Activated CD8-positive, alpha-beta memory T cell treated with anti-CD3 and anti-CD28 coated beads for 36 hours (primary cell): ENCODE measurements around the gene BCL11A. TPM values are rescaled to one million over a fixed set of nuclear protein-coding genes. Genes with fewer than 3 reads are reported as not detected.

Source experiments
- CTCF ChIA-PET: fragments of 350-600 bp; sonication (Branson Sonifier 250); formaldehyde crosslinking; loops from one replicate; lab custom pipeline; 2021; ENCODE audit warnings: antibody characterized with exemption; lab: Charles Lee
- POLR2A ChIA-PET: fragments of 350-600 bp; sonication (Branson Sonifier 250); formaldehyde crosslinking; loops from one replicate; lab custom pipeline; 2021; ENCODE audit warnings: antibody characterized with exemption; lab: Charles Lee
- total RNA-seq, 2 experiments: library from RNA; stranded (reverse); gene quantifications; one replicate each; pipeline ENCODE4 v1.2.3, GENCODE V29; 2021

BCL11A gene
- total RNA-seq, 2 experiments from 2014 or later, result 0.15 to 0.30 TPM

- POLR2A ChIA-PET, result no interaction called here
- CTCF ChIA-PET, result no interaction called here
These were observed 36.6 kb downstream of the BCL11A start for GRCh38 chr2:60516826-60517225.

GRCh38 chr2:60516383-60516811, 37.1 kb downstream of the BCL11A start:
- POLR2A ChIA-PET, result no interaction called here
- CTCF ChIA-PET, result no interaction called here

- ChIA-PET CTCF (no interaction called here), POLR2A (no interaction called here)
These were observed 37.7 kb downstream of the BCL11A start for GRCh38 chr2:60515721-60516226.

- ChIA-PET POLR2A (no interaction called here), CTCF (interaction anchor here (0.7 kb wide), 1 partner anchor 138 kb away, joined by 3 read pairs; no protein-coding TSS in a partner anchor)
These were observed 39.5 kb downstream of the BCL11A start for GRCh38 chr2:60513996-60514395.

- ChIA-PET CTCF (no interaction called here), POLR2A (no interaction called here)
These were observed 40.3 kb downstream of the BCL11A start for GRCh38 chr2:60513191-60513590.

GRCh38 chr2:60512641-60513040, 40.8 kb downstream of the BCL11A start:
- ChIA-PET CTCF (no interaction called here), POLR2A (no interaction called here)

- ChIA-PET POLR2A (no interaction called here), CTCF (no interaction called here)
These were observed 41.3 kb downstream of the BCL11A start for GRCh38 chr2:60512062-60512622.

- POLR2A ChIA-PET, result no interaction called here
- CTCF ChIA-PET, result no interaction called here
These were observed 42.7 kb downstream of the BCL11A start for GRCh38 chr2:60510713-60511112.

- POLR2A ChIA-PET, result no interaction called here
These were observed 44.4 kb downstream of the BCL11A start for GRCh38 chr2:60509066-60509465.

GRCh38 chr2:60508339-60508917, 45.0 kb downstream of the BCL11A start:
- ChIA-PET POLR2A (no interaction called here), CTCF (no interaction called here)

More at GRCh38 chr2:60509066-60509465, 44.4 kb downstream of the BCL11A start:
- CTCF ChIA-PET, result no interaction called here

- CTCF ChIA-PET, result no interaction called here
- POLR2A ChIA-PET, result no interaction called here
These were observed 46.1 kb downstream of the BCL11A start for GRCh38 chr2:60507211-60507965.

- ChIA-PET POLR2A (no interaction called here), CTCF (no interaction called here)
These were observed 47.6 kb downstream of the BCL11A start for GRCh38 chr2:60505880-60506260.

- CTCF ChIA-PET, result no interaction called here
- POLR2A ChIA-PET, result no interaction called here
These were observed 48.1 kb downstream of the BCL11A start for GRCh38 chr2:60505240-60505879.

- ChIA-PET CTCF (no interaction called here), POLR2A (no interaction called here)
These were observed 49.4 kb downstream of the BCL11A start for GRCh38 chr2:60504049-60504448.

- POLR2A ChIA-PET, result no interaction called here
- CTCF ChIA-PET, result no interaction called here
These were observed 51.3 kb downstream of the BCL11A start for GRCh38 chr2:60502144-60502543.

GRCh38 chr2:60500861-60501260, 52.6 kb downstream of the BCL11A start:
- ChIA-PET POLR2A (no interaction called here), CTCF (no interaction called here)

- CTCF ChIA-PET, result no interaction called here
- POLR2A ChIA-PET, result no interaction called here
These were observed 53.7 kb downstream of the BCL11A start for GRCh38 chr2:60499651-60500265.

GRCh38 chr2:60498816-60499429, 54.5 kb downstream of the BCL11A start:
- CTCF ChIA-PET, result no interaction called here
- POLR2A ChIA-PET, result no interaction called here

GRCh38 chr2:60498127-60498815, 55.2 kb downstream of the BCL11A start:
- POLR2A ChIA-PET, result no interaction called here

More at GRCh38 chr2:60498127-60498815, 55.2 kb downstream of the BCL11A start:
- CTCF ChIA-PET, result no interaction called here
